Tracheal epithelial cell (primary cell): Measurements from ENCODE around the gene APLP1. TPM values are rescaled to one million over a fixed set of nuclear protein-coding genes. Genes with fewer than 3 reads are reported as not detected.

Source experiments
- total RNA-seq: library from RNA; depleted of rRNA; stranded (reverse); fragments of >200 nt; gene quantifications from 2 replicates; pipeline ENCODE4 v1.2.1, GENCODE V29; 2014

Gene APLP1
- total RNA-seq: 1.7 TPM in 1 of 2 replicates, not detected in the other

GRCh38 chr19:35868172-35868822 is at the start of gene APLP1:
Gene APLP1, plus strand, starts transcription at chr19:35868574. Its CDS starts 63 bp downstream, at chr19:35868637.

GRCh38 chr19:35852029-35852780 is 16.2 kb upstream of the APLP1 start, which contains the start of gene NPHS1:
Gene NPHS1, minus strand, starts transcription at chr19:35852504. Its CDS starts 667 bp downstream, at chr19:35851837.

GRCh38 chr19:35856546-35857149 is 11.7 kb upstream of the APLP1 start, which contains the start of gene KIRREL2:
Gene KIRREL2, plus strand, starts transcription at chr19:35856911. Its CDS starts 209 bp downstream, at chr19:35857120.

GRCh38 chr19:35901854-35902661 is 33.7 kb downstream of the APLP1 start, which contains the start of gene HCST:
Gene HCST, plus strand, starts transcription at chr19:35902529. Its CDS starts 65 bp downstream, at chr19:35902594.

GRCh38 chr19:35908010-35908441 is 39.7 kb downstream of the APLP1 start, which contains the start of gene TYROBP:
Gene TYROBP, minus strand, starts transcription at chr19:35908295. Its CDS starts 67 bp downstream, at chr19:35908228.

Other genes with a start within 250 kb of the APLP1 start
- gene RBM42, start 239.5 kb upstream of the APLP1 start, total RNA-seq: 40.9 and 48.0 TPM in 2 replicates
- not detected in 2 replicates for gene ETV2, start 226.8 kb upstream of the APLP1 start, total RNA-seq
- gene COX6B1, start 220.3 kb upstream of the APLP1 start, total RNA-seq: 309 and 377 TPM in 2 replicates
- not detected in 2 replicates for gene UPK1A, start 202.1 kb upstream of the APLP1 start, total RNA-seq
- not detected in 2 replicates for gene ZBTB32, start 164.0 kb upstream of the APLP1 start, total RNA-seq
- gene KMT2B, start 150.6 kb upstream of the APLP1 start, total RNA-seq: 6.7 and 7.9 TPM in 2 replicates
- gene IGFLR1, start 126.1 kb upstream of the APLP1 start, total RNA-seq: not detected in 2 replicates
- gene U2AF1L4, start 123.2 kb upstream of the APLP1 start, total RNA-seq: 3.2 and 5.3 TPM in 2 replicates
- gene PSENEN, start 122.9 kb upstream of the APLP1 start, total RNA-seq: 15.9 and 18.1 TPM in 2 replicates
- gene LIN37, start 120.0 kb upstream of the APLP1 start, total RNA-seq: 6.4 and 8.0 TPM in 2 replicates
- gene HSPB6, start 111.5 kb upstream of the APLP1 start, total RNA-seq: 0.43 TPM in 1 of 2 replicates, not detected in the other
- 2.9 and 4.0 TPM in 2 replicates for gene PROSER3, start 110.4 kb upstream of the APLP1 start, total RNA-seq
- gene ARHGAP33, start 93.0 kb upstream of the APLP1 start, total RNA-seq: under 0.01 TPM in 1 of 2 replicates, not detected in the other
- gene PRODH2, start 55.7 kb upstream of the APLP1 start, total RNA-seq: not detected in 2 replicates
- gene NPHS1, start 16.1 kb upstream of the APLP1 start, total RNA-seq: not detected in 2 replicates
- gene KIRREL2, start 11.7 kb upstream of the APLP1 start, total RNA-seq: not detected in 2 replicates
- gene NFKBID, start 32.0 kb downstream of the APLP1 start, total RNA-seq: 3.8 and 7.2 TPM in 2 replicates
- gene HCST, start 34.0 kb downstream of the APLP1 start, total RNA-seq: not detected in 2 replicates
- not detected in 2 replicates for gene TYROBP, start 39.7 kb downstream of the APLP1 start, total RNA-seq
- gene LRFN3, start 67.8 kb downstream of the APLP1 start, total RNA-seq: 1.7 and 2.1 TPM in 2 replicates
- 14.2 and 26.9 TPM in 2 replicates for gene SDHAF1, start 126.6 kb downstream of the APLP1 start, total RNA-seq
- gene SYNE4, start 140.2 kb downstream of the APLP1 start, total RNA-seq: 9.4 and 12.4 TPM in 2 replicates
- gene ALKBH6, start 145.6 kb downstream of the APLP1 start, total RNA-seq: 16.0 and 19.0 TPM in 2 replicates
- 0.24 TPM in 1 of 2 replicates, not detected in the other for gene CLIP3, start 164.3 kb downstream of the APLP1 start, total RNA-seq
- gene THAP8, start 185.7 kb downstream of the APLP1 start, total RNA-seq: 0.72 and 3.6 TPM in 2 replicates
- 0.21 and 0.72 TPM in 2 replicates for gene WDR62, start 186.3 kb downstream of the APLP1 start, total RNA-seq
- not detected in 2 replicates for gene OVOL3, start 242.6 kb downstream of the APLP1 start, total RNA-seq
- gene POLR2I, start 246.3 kb downstream of the APLP1 start, total RNA-seq: 62.7 and 85.5 TPM in 2 replicates
- gene TBCB, start 246.9 kb downstream of the APLP1 start, total RNA-seq: 139 and 206 TPM in 2 replicates